Ammon's horn (tissue), 1 donor: ENCODE measurements around the gene TRIM2.

ENCODE experiments used
- DNase-seq: peaks from one replicate; pipeline ENCODE4 v3.0.0-alpha.2; 2016; ENCODE audit warnings: low spot score

Gene TRIM2

GRCh38 chr4:153384160-153384559, 179.9 kb downstream of the TRIM2 start:
- DNase-seq = no peak

- no peak for DNase-seq
These were observed 181.5 kb downstream of the TRIM2 start for GRCh38 chr4:153385784-153386183.

- DNase-seq = no peak
These were observed 183.7 kb downstream of the TRIM2 start for GRCh38 chr4:153387981-153388380.
